ENCODE results near the gene CTNNA3.

- TF ChIP-seq CTCF (IDR thresholded peaks at IDR 0.05; ENCODE audit: poor library complexity, severe bottlenecking): no peak
- no peak for TF ChIP-seq EZH2 (IDR thresholded peaks at IDR 0.05; ENCODE audit: borderline replicate concordance, insufficient read depth, low read length, poor library complexity, severe bottlenecking)
- no peak for TF ChIP-seq RAD21 (conservative IDR thresholded peaks at IDR 0.05)
Measured at GRCh38 chr10:66880826-66881225, 815.2 kb downstream of the CTNNA3 start.
